Omental fat pad (tissue), 4 donors: ENCODE results near the gene LMBRD2. TPM values are rescaled to one million over a fixed set of nuclear protein-coding genes. Genes with fewer than 3 reads are reported as not detected.

Source experiments
- ATAC-seq: fragments of 150-250 bp; one replicate; pipeline ENCODE4 v1.9.1; 2016; ENCODE audit warnings: mild to moderate bottlenecking, moderate library complexity; ENCODE audit not compliant: low FRiP score
- DNase-seq: peaks from one replicate; pipeline ENCODE4 v3.0.0-alpha.2; 2019; ENCODE audit warnings: low spot score
- total RNA-seq, 4 donors: library from RNA; depleted of rRNA; stranded (reverse); fragments of >200 nt; gene quantifications; one replicate each; pipeline ENCODE4 v1.1.0, GENCODE V29; 2016
- TF ChIP-seq, protein P1 (sequence below), 3 donors: fragments of 450-650 bp; IDR thresholded peaks; one replicate each; pipeline ENCODE4 v1.5.1; 2016 to 2017; ENCODE audit warnings: antibody characterized with exemption in 3 of 3, mild to moderate bottlenecking in 3 of 3, moderate library complexity in 2 of 3

The LMBRD2 gene
- total RNA-seq, 4 donors from 2014 or later = 6.2 to 12.0 (median 8.6) TPM

DNA sequence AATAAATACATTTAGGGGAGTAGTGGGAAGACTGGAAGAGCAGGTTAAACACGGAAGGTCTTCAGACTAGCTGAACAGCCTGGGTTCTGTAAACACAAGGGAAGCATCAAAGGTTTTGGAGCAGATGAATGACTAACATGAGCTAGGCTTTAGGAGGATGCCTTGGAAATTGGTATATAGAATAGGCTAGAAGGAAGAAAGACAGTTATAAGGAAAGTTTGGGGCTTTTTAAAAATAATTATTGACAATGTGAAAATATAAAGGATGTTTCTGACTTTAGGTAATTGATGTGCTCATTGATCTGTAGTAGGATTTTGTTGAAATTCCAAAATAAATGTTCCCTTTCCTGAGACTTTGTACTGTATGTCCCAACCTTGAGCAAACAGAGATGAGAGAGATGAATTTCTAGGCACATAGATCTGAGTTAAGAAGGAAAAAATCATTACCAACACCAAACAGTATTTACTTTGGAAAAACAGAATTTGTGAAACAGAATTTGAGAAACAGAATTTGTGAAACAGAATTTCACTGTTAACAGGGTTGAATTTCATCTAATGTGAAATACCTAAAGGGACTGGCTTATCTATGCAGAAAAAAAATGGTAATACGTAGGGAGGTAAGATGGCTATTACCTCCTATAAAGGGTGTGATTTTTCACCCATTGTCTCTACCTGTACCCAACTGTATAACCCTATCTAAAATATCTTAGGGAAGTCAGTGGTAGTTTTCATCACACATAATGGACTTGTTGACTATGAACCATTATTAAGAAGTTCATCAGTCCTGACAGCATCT lies 29.1 kb upstream of the LMBRD2 start:
- ATAC-seq (no peak), DNase-seq (no peak)
- TF ChIP-seq, protein P1, sequence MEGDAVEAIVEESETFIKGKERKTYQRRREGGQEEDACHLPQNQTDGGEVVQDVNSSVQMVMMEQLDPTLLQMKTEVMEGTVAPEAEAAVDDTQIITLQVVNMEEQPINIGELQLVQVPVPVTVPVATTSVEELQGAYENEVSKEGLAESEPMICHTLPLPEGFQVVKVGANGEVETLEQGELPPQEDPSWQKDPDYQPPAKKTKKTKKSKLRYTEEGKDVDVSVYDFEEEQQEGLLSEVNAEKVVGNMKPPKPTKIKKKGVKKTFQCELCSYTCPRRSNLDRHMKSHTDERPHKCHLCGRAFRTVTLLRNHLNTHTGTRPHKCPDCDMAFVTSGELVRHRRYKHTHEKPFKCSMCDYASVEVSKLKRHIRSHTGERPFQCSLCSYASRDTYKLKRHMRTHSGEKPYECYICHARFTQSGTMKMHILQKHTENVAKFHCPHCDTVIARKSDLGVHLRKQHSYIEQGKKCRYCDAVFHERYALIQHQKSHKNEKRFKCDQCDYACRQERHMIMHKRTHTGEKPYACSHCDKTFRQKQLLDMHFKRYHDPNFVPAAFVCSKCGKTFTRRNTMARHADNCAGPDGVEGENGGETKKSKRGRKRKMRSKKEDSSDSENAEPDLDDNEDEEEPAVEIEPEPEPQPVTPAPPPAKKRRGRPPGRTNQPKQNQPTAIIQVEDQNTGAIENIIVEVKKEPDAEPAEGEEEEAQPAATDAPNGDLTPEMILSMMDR (IDR thresholded peaks at IDR 0.05) = no peak

DNA sequence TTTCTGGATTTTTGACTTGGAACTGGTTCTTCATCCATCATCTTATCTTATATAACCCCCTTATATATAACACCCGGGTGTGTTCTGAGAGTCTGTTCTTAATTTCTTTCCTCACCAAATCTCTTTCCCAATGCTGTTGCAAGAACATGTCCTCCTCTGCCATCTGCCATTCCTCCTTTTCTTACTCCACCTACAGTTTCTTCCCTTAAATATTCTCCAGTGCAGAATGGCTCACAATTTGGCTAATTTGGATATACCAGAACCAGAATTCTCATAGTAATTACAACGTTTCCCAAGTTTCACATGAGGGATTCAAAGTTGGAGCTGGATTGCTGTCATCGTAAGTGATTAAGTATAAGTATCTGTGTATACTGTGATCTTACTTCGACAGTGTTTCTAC lies 28.3 kb upstream of the LMBRD2 start:
- ATAC-seq (no peak), DNase-seq (no peak)
- TF ChIP-seq, protein P1 (IDR thresholded peaks at IDR 0.05) = no peak

DNA sequence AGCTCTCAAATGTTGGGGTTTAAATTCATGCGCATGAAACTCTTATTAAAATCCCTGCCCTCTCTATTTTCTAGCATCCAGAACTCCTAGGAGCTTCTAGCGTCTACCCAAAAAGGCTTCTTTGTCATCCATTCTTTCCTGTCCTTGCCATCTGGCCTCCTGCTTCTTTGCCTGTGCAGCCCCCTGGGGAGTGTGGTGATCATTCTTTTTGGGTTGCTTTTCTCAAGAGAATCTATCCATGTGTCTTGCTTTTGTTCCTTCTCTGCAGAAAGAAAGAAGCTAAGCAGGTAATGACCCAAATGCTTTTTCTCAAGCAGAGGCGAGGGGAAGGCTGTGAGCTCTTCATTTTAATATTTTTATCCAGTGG lies 26.8 kb upstream of the LMBRD2 start:
- DNase-seq (no peak), ATAC-seq (no peak)
- TF ChIP-seq, protein P1 (IDR thresholded peaks at IDR 0.05) = no peak

DNA sequence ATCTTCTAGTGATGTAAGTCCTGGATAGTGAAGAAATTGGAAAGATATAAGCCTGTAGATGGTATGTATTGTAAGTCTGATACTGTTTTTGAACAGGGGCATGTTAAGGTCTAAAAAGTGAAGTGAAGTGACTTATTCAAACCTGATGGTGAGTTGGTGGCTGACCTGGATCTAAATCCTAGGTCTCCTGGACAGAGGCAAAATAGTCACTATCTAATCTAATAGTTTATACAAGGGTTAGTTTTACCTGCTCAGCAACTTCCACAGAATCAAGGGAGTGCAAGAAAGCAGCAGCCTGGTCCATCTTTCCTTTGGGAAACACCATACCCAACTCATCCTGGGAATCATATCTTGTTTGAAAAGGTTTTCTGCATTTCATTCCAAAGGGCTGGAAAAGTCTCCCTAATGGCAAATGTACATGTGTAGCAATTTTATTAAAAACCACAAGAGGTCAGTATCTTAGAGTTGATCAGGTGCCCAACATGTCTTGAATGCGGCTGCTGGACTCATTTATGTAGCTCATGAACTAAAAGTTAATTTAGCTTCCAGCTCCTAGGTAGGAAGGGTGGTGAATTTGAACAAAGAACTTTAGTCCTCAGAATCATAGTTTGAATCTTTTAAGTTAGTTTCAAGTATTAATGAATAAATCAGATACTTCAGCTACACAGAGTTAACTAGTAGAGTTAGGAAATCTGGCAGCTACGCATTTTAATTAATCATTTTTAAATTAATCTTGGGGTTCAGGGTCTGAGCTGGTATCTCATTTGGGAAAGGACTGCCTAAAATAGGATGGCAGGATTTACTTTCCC lies 26.2 kb upstream of the LMBRD2 start:
- no peak for DNase-seq
- ATAC-seq = peak; percentile 70
- TF ChIP-seq, protein P1 (IDR thresholded peaks at IDR 0.05) = no peak

DNA sequence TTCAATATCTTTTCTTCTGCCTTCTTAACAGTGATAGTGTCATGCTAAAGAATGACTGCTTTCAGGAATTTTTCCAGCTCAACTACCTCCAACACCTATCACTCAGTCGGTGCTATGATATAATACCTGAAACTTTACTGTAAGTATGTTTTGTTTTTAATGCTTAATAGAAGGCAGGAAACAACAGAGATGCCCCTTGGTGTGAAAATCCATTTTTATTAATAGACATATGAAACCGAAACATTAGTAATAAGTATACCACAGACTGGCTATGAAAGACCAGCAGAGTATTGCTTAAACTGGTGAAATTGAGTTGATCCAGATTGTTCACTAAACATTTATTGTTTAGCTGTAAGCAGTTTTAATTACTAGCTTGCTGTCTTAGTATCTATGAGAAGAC lies 25.5 kb upstream of the LMBRD2 start:
- no peak for ATAC-seq
- no peak for DNase-seq
- TF ChIP-seq, protein P1 (IDR thresholded peaks at IDR 0.05) = no peak

DNA sequence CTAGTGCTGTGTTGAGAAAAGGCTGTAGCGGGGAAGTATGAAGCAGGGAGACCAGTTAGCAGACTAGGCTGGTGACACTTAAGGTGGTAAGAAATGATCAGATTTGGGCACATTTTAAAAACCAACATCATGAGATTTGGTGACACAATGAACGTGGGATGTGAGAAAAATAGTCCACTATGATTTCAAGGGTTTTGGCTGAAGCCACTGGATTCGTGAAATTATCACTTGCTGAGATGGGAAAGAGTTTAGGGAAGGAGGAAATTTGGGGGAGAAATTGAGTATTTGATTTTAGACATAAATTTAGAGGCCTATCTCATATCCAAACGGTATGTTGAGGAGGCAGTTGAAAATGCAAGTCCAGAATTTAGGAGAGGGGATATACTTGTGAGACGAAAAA lies 23.4 kb upstream of the LMBRD2 start:
- TF ChIP-seq, protein P1 (IDR thresholded peaks at IDR 0.05) = no peak
- no peak for DNase-seq

More for the DNA sequence above, 23.4 kb upstream of the LMBRD2 start:
- ATAC-seq = no peak
